ENCODE results near the gene SPDYC.

- TF ChIP-seq CTCF (conservative IDR thresholded peaks at IDR 0.05; ENCODE audit: low read depth in 2 of 2) (no peak), POLR2AphosphoS5 (IDR thresholded peaks at IDR 0.05; ENCODE audit: low read depth) (no peak), CREB1 (CRISPR knock-in tag; IDR thresholded peaks at IDR 0.05; ENCODE audit: low read depth) (no peak), EZH2 (IDR thresholded peaks at IDR 0.05; ENCODE audit: low read depth, unreplicated experiment) (no peak), REST (IDR thresholded peaks at IDR 0.05; ENCODE audit: unreplicated experiment) (no peak), EZH2phosphoT487 (IDR thresholded peaks at IDR 0.05; ENCODE audit: unreplicated experiment) (no peak), ZNF462 (CRISPR knock-in tag; IDR thresholded peaks at IDR 0.05) (no peak), ETS1 (IDR thresholded peaks at IDR 0.05) (no peak)
Observed at GRCh38 chr11:65156926-65157325, 13.1 kb upstream of the SPDYC start.
